DMS153 (cell line): ENCODE data around the gene FBXO46.

Experiments
- DNase-seq: peaks from one replicate; lab custom pipeline; 2025; lab: John Stamatoyannopoulos, UW

FBXO46 gene

GRCh38 chr19:45681391-45682015 is 49.2 kb downstream of the FBXO46 start:
- DNase-seq = peak; percentile 76

DNA sequence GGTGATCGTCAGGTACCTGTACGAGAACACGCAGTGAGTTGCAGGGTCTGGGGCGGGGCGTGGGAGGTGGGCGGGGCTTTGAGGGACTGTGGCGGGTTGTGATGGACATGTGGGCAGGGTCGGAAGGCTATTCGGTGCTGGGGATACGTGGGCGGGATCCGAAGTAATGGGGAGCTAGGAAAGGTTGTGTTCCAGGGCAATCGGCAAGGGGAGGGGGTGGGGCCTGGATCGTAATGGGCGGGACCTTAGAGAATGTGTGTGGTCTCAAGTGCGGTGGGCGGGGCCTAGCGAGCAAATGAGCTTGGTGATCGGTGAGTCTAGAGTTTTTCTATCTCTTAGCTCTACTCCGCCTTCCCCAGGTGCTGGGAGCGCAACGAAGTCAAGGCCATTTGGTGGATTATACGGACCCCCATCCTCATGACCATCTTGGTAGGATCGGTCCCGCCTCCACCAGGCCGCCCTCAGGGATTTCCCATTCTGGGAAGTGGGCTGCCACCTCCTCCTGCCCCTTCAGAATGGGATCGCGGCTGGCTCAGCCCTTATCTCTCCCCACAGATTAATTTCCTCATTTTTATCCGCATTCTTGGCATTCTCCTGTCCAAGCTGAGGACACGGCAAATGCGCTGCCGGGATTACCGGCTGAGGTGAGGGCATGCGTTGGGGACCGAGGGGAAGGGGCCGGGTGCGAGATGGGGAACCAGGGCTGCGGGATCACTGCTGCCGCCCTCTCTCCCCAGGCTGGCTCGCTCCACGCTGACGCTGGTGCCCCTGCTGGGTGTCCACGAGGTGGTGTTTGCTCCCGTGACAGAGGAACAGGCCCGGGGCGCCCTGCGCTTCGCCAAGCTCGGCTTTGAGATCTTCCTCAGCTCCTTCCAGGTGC is 53.1 kb downstream of the FBXO46 start:
- peak; percentile 95 for DNase-seq

DNA sequence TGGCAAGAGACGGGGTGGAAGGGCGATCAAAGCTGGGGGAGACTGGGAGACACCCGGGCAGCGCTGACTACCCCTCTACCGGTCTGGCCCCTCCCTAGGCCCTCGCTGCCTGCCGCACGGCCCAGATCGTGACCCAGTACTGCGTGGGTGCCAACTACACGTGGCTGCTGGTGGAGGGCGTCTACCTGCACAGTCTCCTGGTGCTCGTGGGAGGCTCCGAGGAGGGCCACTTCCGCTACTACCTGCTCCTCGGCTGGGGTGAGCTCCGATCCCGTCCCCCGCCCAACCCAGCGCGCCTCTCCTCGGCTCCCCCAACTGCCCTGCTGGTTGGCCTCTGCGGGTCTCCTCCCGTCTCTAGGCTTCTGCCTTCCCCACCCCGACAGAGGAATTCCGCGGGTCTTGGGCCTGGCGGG is 53.8 kb downstream of the FBXO46 start:
- DNase-seq = no peak

GRCh38 chr19:45674946-45675345 is 55.8 kb downstream of the FBXO46 start:
- no peak for DNase-seq

GRCh38 chr19:45670670-45671453 is 59.8 kb downstream of the FBXO46 start:
- peak; percentile 84 for DNase-seq

DNA sequence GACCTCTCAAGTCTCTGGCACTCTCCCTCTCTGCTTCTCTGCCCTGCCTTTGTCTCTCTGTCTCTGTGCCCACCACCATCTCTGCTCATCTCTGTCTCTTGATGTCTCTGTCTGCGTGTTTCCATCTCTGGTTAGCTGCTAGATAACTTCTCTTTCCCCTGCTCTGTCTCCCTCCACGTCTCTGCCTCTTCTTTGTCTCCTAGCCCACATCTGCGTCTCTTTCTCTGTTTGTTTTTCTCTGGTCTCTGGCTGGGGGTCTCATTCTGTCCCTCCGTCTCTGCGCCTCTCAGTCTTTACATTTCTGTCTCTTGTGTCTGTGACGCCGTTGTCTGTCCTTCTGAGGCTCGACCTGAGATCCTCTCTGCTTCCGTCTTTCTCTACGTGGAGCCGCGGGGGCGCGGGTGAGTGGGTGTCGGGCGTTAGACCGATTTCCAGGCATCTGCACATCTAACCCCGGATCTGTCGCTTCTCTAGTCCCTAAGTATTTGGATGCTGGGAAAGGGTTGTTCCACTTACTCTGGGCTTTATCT is 62.3 kb downstream of the FBXO46 start:
- DNase-seq = no peak

DNA sequence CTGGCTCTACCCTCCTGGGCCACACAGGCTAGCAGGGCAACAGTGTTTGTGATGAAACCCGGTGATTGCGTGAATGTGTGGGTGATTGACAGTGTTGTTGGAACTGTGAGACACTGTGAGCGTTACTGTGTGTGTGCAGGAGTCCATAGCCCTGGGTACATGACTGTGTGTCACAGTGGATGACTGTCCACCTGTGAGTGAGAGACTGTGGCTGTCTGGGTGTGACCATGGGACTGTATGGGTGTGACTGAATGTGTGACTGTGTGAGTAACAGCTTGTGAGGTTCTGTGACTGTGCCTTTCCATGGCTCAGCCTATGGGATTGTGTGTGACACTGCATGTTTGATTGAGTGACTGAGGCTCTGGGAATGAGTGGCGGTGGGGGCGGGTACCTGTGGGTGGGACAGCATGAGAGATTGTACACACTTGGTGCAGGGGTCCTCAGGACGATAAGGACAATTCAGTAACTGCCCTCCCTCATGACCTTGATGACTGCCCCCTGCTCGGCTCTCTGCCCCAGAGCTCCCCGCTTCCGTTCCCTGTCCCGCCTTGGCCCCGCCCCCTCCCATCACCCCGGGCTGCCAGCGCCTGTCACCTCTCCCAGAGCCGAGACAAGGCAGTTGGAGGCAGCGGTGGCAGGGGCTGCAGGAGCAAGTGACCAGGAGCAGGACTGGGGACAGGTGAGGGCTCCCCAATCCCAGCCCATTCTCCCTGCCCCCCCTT is 62.9 kb downstream of the FBXO46 start, which contains the start of gene GIPR:
Gene GIPR (plus strand): TSS at position 602 of the 722 bp plus-strand sequence. CDS start 1,300 bp downstream, outside the sequence.
- no peak for DNase-seq

GRCh38 chr19:45664575-45664974 is 66.1 kb downstream of the FBXO46 start:
- no peak for DNase-seq

DNA sequence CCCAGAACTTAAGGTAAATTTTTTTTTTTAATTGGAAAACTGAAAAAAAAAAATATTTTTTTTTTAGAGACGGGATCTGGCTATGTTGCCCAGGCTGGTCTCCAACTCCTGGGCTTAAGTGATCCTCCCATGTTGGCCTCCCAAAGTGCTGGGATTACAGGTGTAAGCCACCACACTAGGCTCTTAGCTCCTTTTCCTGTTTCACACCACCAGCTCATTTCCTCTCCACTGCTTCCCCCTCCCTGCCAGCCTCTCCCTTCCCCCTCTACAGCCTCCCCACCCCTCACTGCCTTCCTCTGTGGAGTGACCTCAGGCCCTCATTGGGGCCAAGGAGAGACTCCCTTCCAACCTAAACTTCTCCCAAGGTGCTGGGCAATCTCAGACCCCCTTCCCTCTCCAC is 66.9 kb downstream of the FBXO46 start:
- no peak for DNase-seq

DNA sequence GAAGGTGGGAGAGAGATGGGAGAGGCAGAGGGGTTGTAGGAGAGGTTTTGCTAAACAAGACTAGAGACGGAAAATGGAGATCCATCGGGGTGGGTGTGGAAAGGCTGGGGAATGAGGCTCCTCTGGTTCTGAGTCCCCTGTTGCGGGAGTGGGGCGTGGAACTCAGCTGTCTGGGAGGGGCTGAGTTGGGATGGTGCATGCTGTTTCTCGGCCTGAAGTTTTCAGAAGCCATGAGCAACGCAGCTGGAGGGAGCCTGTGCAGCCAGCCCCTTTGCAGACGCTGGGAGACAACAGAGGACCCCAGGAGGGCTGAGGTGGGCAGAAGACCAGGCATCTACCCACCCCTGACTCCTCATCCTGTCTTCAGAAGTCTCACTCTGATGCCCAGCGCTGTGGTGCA is 70.1 kb downstream of the FBXO46 start:
- DNase-seq = no peak
